ENCODE measurements around the gene PIK3AP1. TPM values are rescaled to one million over a fixed set of nuclear protein-coding genes. Genes with fewer than 3 reads are reported as not detected.
A peak's percentile ranks its signal among the peaks of the same experiment; 100 is the strongest.
"Not testable (repeated sequence)": the region's sequence is repeated elsewhere in the genome, so short reads cannot be mapped to it uniquely, and the experiment has no call there.

Gene PIK3AP1
- total RNA-seq, 1 donor from 2014 or later: 5.4 TPM

- no peak overlapping the region for H3K27ac ChIP-seq (replicated peaks)
- H3K36me3 ChIP-seq: no peaks in the 10 kb centered on the region
- H3K4me1 ChIP-seq: no peaks in the 10 kb centered on the region
- H3K27me3 ChIP-seq (ENCODE audit: low read depth): no peaks in the 10 kb centered on the region
- intact Hi-C loops (cut with micrococcal nuclease): no loop called here
- no peak overlapping the region for H3K4me3 ChIP-seq
- TF ChIP-seq, protein P1, sequence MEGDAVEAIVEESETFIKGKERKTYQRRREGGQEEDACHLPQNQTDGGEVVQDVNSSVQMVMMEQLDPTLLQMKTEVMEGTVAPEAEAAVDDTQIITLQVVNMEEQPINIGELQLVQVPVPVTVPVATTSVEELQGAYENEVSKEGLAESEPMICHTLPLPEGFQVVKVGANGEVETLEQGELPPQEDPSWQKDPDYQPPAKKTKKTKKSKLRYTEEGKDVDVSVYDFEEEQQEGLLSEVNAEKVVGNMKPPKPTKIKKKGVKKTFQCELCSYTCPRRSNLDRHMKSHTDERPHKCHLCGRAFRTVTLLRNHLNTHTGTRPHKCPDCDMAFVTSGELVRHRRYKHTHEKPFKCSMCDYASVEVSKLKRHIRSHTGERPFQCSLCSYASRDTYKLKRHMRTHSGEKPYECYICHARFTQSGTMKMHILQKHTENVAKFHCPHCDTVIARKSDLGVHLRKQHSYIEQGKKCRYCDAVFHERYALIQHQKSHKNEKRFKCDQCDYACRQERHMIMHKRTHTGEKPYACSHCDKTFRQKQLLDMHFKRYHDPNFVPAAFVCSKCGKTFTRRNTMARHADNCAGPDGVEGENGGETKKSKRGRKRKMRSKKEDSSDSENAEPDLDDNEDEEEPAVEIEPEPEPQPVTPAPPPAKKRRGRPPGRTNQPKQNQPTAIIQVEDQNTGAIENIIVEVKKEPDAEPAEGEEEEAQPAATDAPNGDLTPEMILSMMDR (IDR thresholded peaks at IDR 0.05; ENCODE audit: borderline replicate concordance): no peak
- H3K9me3 ChIP-seq (replicated peaks): no peaks in the 10 kb centered on the region
- no peak for DNase-seq
Measured at GRCh38 chr10:96747734-96748550, 27.6 kb upstream of the PIK3AP1 start.

DNA sequence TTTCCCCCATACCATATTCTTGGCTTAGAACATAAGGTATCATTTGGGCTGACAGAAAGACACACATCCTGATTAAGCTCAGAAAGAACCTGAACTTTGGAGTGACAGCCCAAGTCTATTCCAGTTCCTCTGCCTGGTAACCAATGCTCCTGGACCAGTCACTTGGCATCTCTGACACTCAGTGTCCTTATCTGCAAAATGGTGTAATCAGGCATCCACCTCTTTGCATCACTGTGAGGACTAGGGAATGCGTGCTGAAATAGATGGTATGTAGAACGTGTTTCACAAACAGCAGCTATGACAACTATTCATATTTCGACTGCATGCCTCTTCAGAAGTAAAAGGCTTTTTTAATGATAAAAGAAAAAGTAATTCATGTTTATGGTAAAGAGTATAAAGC is 26.2 kb upstream of the PIK3AP1 start:
- Histone ChIP-seq H3K9me3 (replicated peaks) (no peaks in the 10 kb centered on the region), H3K27me3 (ENCODE audit: low read depth) (peaks cover 4% of the 10 kb centered on the region), H3K36me3 (no peaks in the 10 kb centered on the region), H3K4me1 (no peaks in the 10 kb centered on the region), H3K27ac (replicated peaks) (no peak overlapping the region), H3K4me3 (no peak overlapping the region)
- TF ChIP-seq, protein P1 (IDR thresholded peaks at IDR 0.05; ENCODE audit: borderline replicate concordance): no peak
- DNase-seq: no peak
- intact Hi-C loops (cut with micrococcal nuclease): no loop called here

DNA sequence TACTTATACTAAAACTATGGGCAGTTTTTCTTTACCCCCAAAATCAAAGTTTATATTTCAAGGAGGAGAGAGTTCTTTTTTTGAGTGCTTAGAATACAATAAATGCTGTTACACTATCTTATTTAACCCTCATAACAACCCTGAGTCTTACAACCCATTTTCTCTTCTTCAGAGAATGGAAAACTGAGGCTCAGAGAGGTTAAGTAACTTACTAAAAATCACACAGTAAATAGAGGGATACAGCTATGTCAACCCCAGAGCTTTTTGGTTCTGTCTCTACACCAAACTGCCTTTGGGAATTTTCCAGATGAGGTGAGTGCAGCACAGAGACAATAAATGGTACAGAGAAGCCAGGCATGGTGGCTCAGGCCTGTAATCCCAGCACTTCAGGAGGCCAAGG is 25.6 kb upstream of the PIK3AP1 start:
- Histone ChIP-seq H3K27ac (replicated peaks) (no peak overlapping the region), H3K4me1 (no peaks in the 10 kb centered on the region), H3K27me3 (ENCODE audit: low read depth) (peaks cover 9% of the 10 kb centered on the region), H3K4me3 (no peak overlapping the region), H3K36me3 (no peaks in the 10 kb centered on the region), H3K9me3 (replicated peaks) (no peaks in the 10 kb centered on the region)
- intact Hi-C loops (cut with micrococcal nuclease): no loop called here
- DNase-seq: no peak
- TF ChIP-seq, protein P1 (IDR thresholded peaks at IDR 0.05; ENCODE audit: borderline replicate concordance): no peak

DNA sequence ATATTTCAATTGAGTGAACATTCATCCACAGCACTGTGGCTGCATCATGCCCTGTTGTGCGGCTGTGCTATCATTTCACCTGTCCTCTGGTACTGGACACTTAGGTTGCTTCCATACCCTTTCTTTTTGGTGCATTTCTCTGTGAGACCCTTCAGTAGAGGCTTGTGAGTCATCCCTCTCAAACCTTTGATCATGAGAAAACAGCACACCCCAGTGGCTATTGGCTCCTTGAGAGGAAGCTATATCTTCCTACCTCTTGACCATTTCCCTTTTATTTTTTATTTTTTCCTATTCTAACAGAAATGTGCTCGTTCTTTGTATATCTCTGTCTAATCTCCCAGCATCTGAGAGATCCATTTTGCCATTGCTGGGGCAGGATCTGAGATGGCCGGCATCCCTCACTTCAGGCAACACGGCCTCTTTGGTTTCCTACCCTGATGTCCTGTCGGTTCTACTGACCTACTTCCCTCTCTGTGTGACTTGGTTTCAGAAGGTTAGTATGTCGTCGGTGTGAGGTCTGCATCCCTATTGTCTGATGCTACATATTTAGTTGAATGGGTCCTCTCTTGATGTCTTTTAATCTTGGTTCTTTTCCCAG is 23.8 kb upstream of the PIK3AP1 start:
- Histone ChIP-seq H3K4me3 (no peak overlapping the region), H3K27ac (replicated peaks) (no peak overlapping the region), H3K9me3 (replicated peaks) (no peaks in the 10 kb centered on the region), H3K27me3 (ENCODE audit: low read depth) (peaks cover 10% of the 10 kb centered on the region), H3K4me1 (no peaks in the 10 kb centered on the region), H3K36me3 (no peaks in the 10 kb centered on the region)
- TF ChIP-seq, protein P1 (IDR thresholded peaks at IDR 0.05; ENCODE audit: borderline replicate concordance): peak; percentile 45
- intact Hi-C loops (cut with micrococcal nuclease): no loop called here
- no peak for DNase-seq

GRCh38 chr10:96741557-96741956 is 21.2 kb upstream of the PIK3AP1 start:
- Histone ChIP-seq H3K27ac (replicated peaks) (peak overlapping the region; percentile 19), H3K27me3 (ENCODE audit: low read depth) (peaks cover 10% of the 10 kb centered on the region)
- H3K4me3 ChIP-seq; H3K36me3 ChIP-seq; DNase-seq; intact Hi-C loops (cut with micrococcal nuclease); H3K4me1 ChIP-seq; H3K9me3 ChIP-seq (replicated peaks): not testable (repeated sequence)
